Suprapubic skin (tissue), 4 donors: Measurements from ENCODE around the gene TMEM94. TPM values are rescaled to one million over a fixed set of nuclear protein-coding genes. Genes with fewer than 3 reads are reported as not detected.

Experiments
- DNase-seq, 2 donors: peaks; one replicate each; pipeline ENCODE4 v3.0.0-alpha.2; 2019; ENCODE audit warnings: low spot score in 2 of 2
- H3K27ac ChIP-seq: fragments of 200-600 bp; sonication (generic); one replicate; pipeline ENCODE4 v1.5.1; 2019
- H3K27me3 ChIP-seq: fragments of 200-600 bp; sonication (generic); one replicate; pipeline ENCODE4 v1.5.1; 2019
- H3K36me3 ChIP-seq: fragments of 200-600 bp; sonication (generic); one replicate; pipeline ENCODE4 v1.5.1; 2019
- H3K4me1 ChIP-seq: fragments of 200-600 bp; sonication (generic); one replicate; pipeline ENCODE4 v1.5.1; 2019
- H3K4me3 ChIP-seq: fragments of 200-600 bp; sonication (generic); one replicate; pipeline ENCODE4 v1.5.1; 2019; ENCODE audit warnings: mild to moderate bottlenecking
- H3K9me3 ChIP-seq: fragments of 200-600 bp; sonication (generic); one replicate; pipeline ENCODE4 v1.5.1; 2019
- CTCF ChIP-seq, 2 donors: fragments of 200-600 bp in 1 of 2; fragments of 450-650 bp in 1 of 2; sonication (generic) in 1 of 2; IDR thresholded peaks; one replicate each; pipeline ENCODE4 v1.5.1; 2016 to 2019; ENCODE audit warnings: antibody characterized with exemption in 2 of 2, mild to moderate bottlenecking in 1 of 2, moderate library complexity in 1 of 2
- EP300 ChIP-seq: sonication (generic); formaldehyde crosslinking; IDR thresholded peaks from one replicate; pipeline ENCODE4 v1.6.1; 2017; ENCODE audit warnings: antibody characterized with exemption
- POLR2A ChIP-seq, 2 donors: fragments of 450-650 bp; IDR thresholded peaks; one replicate each; pipeline ENCODE4 v1.6.1; 2017; ENCODE audit warnings: antibody characterized with exemption in 2 of 2, mild to moderate bottlenecking in 2 of 2, moderate library complexity in 2 of 2
- POLR2AphosphoS5 ChIP-seq, 3 donors: sonication (generic); formaldehyde crosslinking; IDR thresholded peaks; one replicate each; pipeline ENCODE4 v1.6.1; 2017; ENCODE audit warnings: antibody characterized with exemption in 3 of 3
- WGBS: methylation state at CpG from one replicate; pipeline ENCODE4 v1.1.5; 2018; 5-methylcytosine and 5-hydroxymethylcytosine counted together
- total RNA-seq, 4 donors: library from RNA; depleted of rRNA; stranded (reverse); fragments of >200 nt; gene quantifications; one replicate each; pipeline ENCODE4 v1.1.0, GENCODE V29; 2016

TMEM94 gene
- total RNA-seq, 4 donors from 2014 or later = 50.0 to 147 (median 81.7) TPM

- peaks cover 52% of the 10 kb centered on the region for H3K4me1 ChIP-seq
Measured at GRCh38 chr17:75514299-75514918, 58.0 kb downstream of the TMEM94 start.

GRCh38 chr17:75514919-75515495, 58.6 kb downstream of the TMEM94 start:
- WGBS = 0% methylated on average over 6 of the region's 50 CpGs
- TF ChIP-seq CTCF (IDR thresholded peaks at IDR 0.05) (no peak), EP300 (no peak), POLR2A (IDR thresholded peaks at IDR 0.05) (no peak)
- H3K27me3 ChIP-seq = no peaks in the 10 kb centered on the region
- H3K36me3 ChIP-seq = peaks cover 14% of the 10 kb centered on the region
- H3K9me3 ChIP-seq = no peaks in the 10 kb centered on the region
- H3K4me3 ChIP-seq = peak overlapping the region; percentile 79
- H3K27ac ChIP-seq = peak overlapping the region; percentile 79
- no peak for DNase-seq
- peaks cover 46% of the 10 kb centered on the region for H3K4me1 ChIP-seq

More at GRCh38 chr17:75514299-75514918, 58.0 kb downstream of the TMEM94 start:
- H3K27me3 ChIP-seq = no peaks in the 10 kb centered on the region
- WGBS = 8% methylated on average over 7 of the region's 15 CpGs
- no peak for DNase-seq
- H3K36me3 ChIP-seq = peaks cover 10% of the 10 kb centered on the region
- peak overlapping the region; percentile 79 for H3K27ac ChIP-seq
- TF ChIP-seq CTCF (IDR thresholded peaks at IDR 0.05) (no peak), POLR2A (IDR thresholded peaks at IDR 0.05) (no peak), EP300 (no peak), POLR2AphosphoS5 (IDR thresholded peaks at IDR 0.05) (no peak)
- H3K4me3 ChIP-seq = peak overlapping the region; percentile 79
- H3K9me3 ChIP-seq = no peaks in the 10 kb centered on the region

- Histone ChIP-seq H3K4me3 (peak within 1 kb of the TSS; percentile 79), H3K27ac (peak within 1 kb of the TSS; percentile 79), H3K27me3 (no peaks in the 10 kb centered on the region), H3K4me1 (peaks cover 40% of the 10 kb centered on the region), H3K36me3 (peaks cover 14% of the 10 kb centered on the region), H3K9me3 (no peaks in the 10 kb centered on the region)
- DNase-seq = peak; percentile 96
- TF ChIP-seq POLR2A (IDR thresholded peaks at IDR 0.05) (no peak), POLR2AphosphoS5 (IDR thresholded peaks at IDR 0.05) (peak in 1 of 3 donors; percentile 58), CTCF (IDR thresholded peaks at IDR 0.05) (peak; percentile 93 to 98)
- 0% methylated on average over 17 of the region's 78 CpGs for WGBS
Measured at GRCh38 chr17:75515496-75516254, 59.2 kb downstream of the TMEM94 start, which contains the start of gene CASKIN2. Gene CASKIN2 (minus strand): TSS chr17:75515537. CDS start chr17:75513804, 1,733 bp downstream.

GRCh38 chr17:75516255-75516618, 59.8 kb downstream of the TMEM94 start, which contains the start of gene TSEN54:
Gene TSEN54 (plus strand): TSS chr17:75516528. CDS start chr17:75516561, 33 bp downstream.
- Histone ChIP-seq H3K4me3 (peak within 1 kb of the TSS; percentile 79), H3K9me3 (no peaks in the 10 kb centered on the region), H3K4me1 (peaks cover 39% of the 10 kb centered on the region), H3K36me3 (peaks cover 16% of the 10 kb centered on the region), H3K27me3 (no peaks in the 10 kb centered on the region), H3K27ac (peak within 1 kb of the TSS; percentile 79)
- DNase-seq = peak; percentile 95 to 96
- 0% methylated on average over 5 of the region's 45 CpGs for WGBS
- TF ChIP-seq POLR2A (IDR thresholded peaks at IDR 0.05) = no peak
- no peak for TF ChIP-seq EP300
- TF ChIP-seq POLR2AphosphoS5 (IDR thresholded peaks at IDR 0.05) = no peak
- TF ChIP-seq CTCF (IDR thresholded peaks at IDR 0.05) = no peak
